ENCODE data around the gene CDKN2B.
A peak's percentile ranks its signal among the peaks of the same experiment; 100 is the strongest.

The CDKN2B gene

GRCh38 chr9:22036866-22037626, 27.9 kb upstream of the CDKN2B start:
- CTCF ChIA-PET: interaction anchor here (0.6 to 6.5 kb wide), 24 partner anchors 8 to 883 kb away, joined by 3 to 71 read pairs (median 6); partner anchors contain the start of gene CDKN2B
- no peak overlapping the region for H3K4me3 ChIP-seq (ENCODE audit: low read depth, low read length)
- POLR2A ChIA-PET: interaction anchor here (0.6 to 2.2 kb wide), 3 partner anchors 28 to 89 kb away, joined by 3 to 13 read pairs (median 4); partner anchors contain the start of genes CDKN2A, CDKN2B and CDKN2B-AS1

DNA sequence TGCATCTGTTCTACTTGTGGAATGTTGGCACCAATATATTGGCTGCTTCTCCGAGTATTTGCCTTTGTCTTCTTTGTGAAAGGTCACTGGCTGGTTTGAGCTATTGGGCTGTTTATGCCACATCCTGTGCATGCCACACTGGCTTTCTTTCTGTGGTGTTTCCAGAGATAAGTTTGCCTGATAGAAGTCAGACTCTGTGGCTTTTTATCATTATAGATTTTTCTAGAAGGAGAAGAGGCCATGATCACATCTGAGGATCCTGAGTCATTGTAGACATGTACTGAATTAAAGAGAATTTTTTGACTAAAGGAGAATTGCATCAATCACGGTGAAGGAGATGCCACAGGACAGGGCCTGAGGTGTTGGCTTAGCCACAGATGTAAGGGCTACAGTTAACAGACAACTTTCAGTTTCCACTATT, 26.5 kb upstream of the CDKN2B start:
- no peak overlapping the region for H3K4me3 ChIP-seq (ENCODE audit: low read depth, low read length)
- no peak for TF ChIP-seq ZNF324 (tag by site-specific recombination; IDR thresholded peaks at IDR 0.05)
- TF ChIP-seq ZNF514 (tag by site-specific recombination; IDR thresholded peaks at IDR 0.05): no peak
- TF ChIP-seq, protein P1, sequence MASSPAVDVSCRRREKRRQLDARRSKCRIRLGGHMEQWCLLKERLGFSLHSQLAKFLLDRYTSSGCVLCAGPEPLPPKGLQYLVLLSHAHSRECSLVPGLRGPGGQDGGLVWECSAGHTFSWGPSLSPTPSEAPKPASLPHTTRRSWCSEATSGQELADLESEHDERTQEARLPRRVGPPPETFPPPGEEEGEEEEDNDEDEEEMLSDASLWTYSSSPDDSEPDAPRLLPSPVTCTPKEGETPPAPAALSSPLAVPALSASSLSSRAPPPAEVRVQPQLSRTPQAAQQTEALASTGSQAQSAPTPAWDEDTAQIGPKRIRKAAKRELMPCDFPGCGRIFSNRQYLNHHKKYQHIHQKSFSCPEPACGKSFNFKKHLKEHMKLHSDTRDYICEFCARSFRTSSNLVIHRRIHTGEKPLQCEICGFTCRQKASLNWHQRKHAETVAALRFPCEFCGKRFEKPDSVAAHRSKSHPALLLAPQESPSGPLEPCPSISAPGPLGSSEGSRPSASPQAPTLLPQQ (tag by site-specific recombination; IDR thresholded peaks at IDR 0.05): no peak
- TF ChIP-seq, protein P2, sequence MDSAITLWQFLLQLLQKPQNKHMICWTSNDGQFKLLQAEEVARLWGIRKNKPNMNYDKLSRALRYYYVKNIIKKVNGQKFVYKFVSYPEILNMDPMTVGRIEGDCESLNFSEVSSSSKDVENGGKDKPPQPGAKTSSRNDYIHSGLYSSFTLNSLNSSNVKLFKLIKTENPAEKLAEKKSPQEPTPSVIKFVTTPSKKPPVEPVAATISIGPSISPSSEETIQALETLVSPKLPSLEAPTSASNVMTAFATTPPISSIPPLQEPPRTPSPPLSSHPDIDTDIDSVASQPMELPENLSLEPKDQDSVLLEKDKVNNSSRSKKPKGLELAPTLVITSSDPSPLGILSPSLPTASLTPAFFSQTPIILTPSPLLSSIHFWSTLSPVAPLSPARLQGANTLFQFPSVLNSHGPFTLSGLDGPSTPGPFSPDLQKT (IDR thresholded peaks at IDR 0.05; ENCODE audit: borderline replicate concordance, low read depth, low read length): no peak
- TF ChIP-seq ZNF529 (tag by site-specific recombination; IDR thresholded peaks at IDR 0.05; ENCODE audit: insufficient replicate concordance): no peak
- TF ChIP-seq ZNF629 (tag by site-specific recombination; IDR thresholded peaks at IDR 0.05): no peak
- TF ChIP-seq ZNF239 (tag by site-specific recombination; IDR thresholded peaks at IDR 0.05): no peak
- TF ChIP-seq ZNF610 (tag by site-specific recombination; IDR thresholded peaks at IDR 0.05; ENCODE audit: borderline replicate concordance): no peak
- no peak for TF ChIP-seq ZNF785 (tag by site-specific recombination; IDR thresholded peaks at IDR 0.05)
- TF ChIP-seq ZNF621 (tag by site-specific recombination; IDR thresholded peaks at IDR 0.05): no peak
- no peak for TF ChIP-seq ZNF23 (tag by site-specific recombination; IDR thresholded peaks at IDR 0.05; ENCODE audit: borderline replicate concordance)
- no peak for TF ChIP-seq GLI4 (tag by site-specific recombination; IDR thresholded peaks at IDR 0.05)
- no peak for TF ChIP-seq ZNF701 (tag by site-specific recombination; IDR thresholded peaks at IDR 0.05)
- no peak for TF ChIP-seq ZNF114 (tag by site-specific recombination; IDR thresholded peaks at IDR 0.05)
- TF ChIP-seq GLI2 (tag by site-specific recombination; IDR thresholded peaks at IDR 0.05; ENCODE audit: borderline replicate concordance, low read depth): no peak
- no peak for TF ChIP-seq TSHZ1 (tag by site-specific recombination; IDR thresholded peaks at IDR 0.05; ENCODE audit: borderline replicate concordance)
- ChIA-PET CTCF (interaction anchor here (1.1 to 6.5 kb wide), 3 partner anchors 26 to 89 kb away, joined by 3 to 71 read pairs (median 3); partner anchors contain the start of gene CDKN2B), POLR2A (interaction anchor here (1.3 to 1.8 kb wide), 2 partner anchors 27 to 41 kb away, joined by 3 to 8 read pairs; partner anchors contain the start of genes CDKN2A, CDKN2B and CDKN2B-AS1)
- no peak overlapping the region for H3K27ac ChIP-seq (ENCODE audit: extremely low read depth, low read depth, low read length)
- H3K9me3 ChIP-seq (ENCODE audit: control insufficient read depth, insufficient read depth, low read depth, low read length): no peaks in the 10 kb centered on the region
- peaks cover 0 to 16% of the 10 kb centered on the region in 2 experiments; a peak in 1 of 3 replicates for H3K36me3 ChIP-seq (ENCODE audit: control insufficient read depth in 2 of 2, insufficient read depth in 1 of 2, low read length in 2 of 2)
- H3K4me1 ChIP-seq (ENCODE audit: control insufficient read depth, insufficient read depth, low read length): peaks cover 2% of the 10 kb centered on the region; the same call in 1 of the 2 replicates

More at GRCh38 chr9:22036866-22037626, 27.9 kb upstream of the CDKN2B start:
- H3K27ac ChIP-seq (ENCODE audit: extremely low read depth, low read depth, low read length): no peak overlapping the region
- TF ChIP-seq ZNF707 (tag by site-specific recombination; IDR thresholded peaks at IDR 0.05) (no peak), ZNF133 (tag by site-specific recombination; IDR thresholded peaks at IDR 0.05) (no peak), ZNF366 (tag by site-specific recombination; conservative IDR thresholded peaks at IDR 0.05) (no peak), ZBTB17 (tag by site-specific recombination; IDR thresholded peaks at IDR 0.05) (peak; percentile 78)
- H3K4me1 ChIP-seq (ENCODE audit: control insufficient read depth, insufficient read depth, low read length): peaks cover 9% of the 10 kb centered on the region; the same call in 1 of the 2 replicates
- peaks cover 0 to 14% of the 10 kb centered on the region in 2 experiments; a peak in 1 of 3 replicates for H3K36me3 ChIP-seq (ENCODE audit: control insufficient read depth in 2 of 2, insufficient read depth in 1 of 2, low read length in 2 of 2)
- no peaks in the 10 kb centered on the region for H3K9me3 ChIP-seq (ENCODE audit: control insufficient read depth, insufficient read depth, low read depth, low read length)
